C4-2B (cell line): ENCODE results near the gene TEX35.

Experiments
- H3K27ac ChIP-seq: fragments of 450-650 bp; 2 replicates; pipeline ENCODE4 v1.5.1; 2017
- CTCF ChIP-seq: fragments of 450-650 bp; conservative IDR thresholded peaks from 2 replicates; pipeline ENCODE4 v1.5.1; 2017; ENCODE audit warnings: mild to moderate bottlenecking
- ZFX ChIP-seq: fragments of 450-650 bp; IDR thresholded peaks from 2 replicates; pipeline ENCODE4 v1.6.1; 2017

TEX35 gene

GRCh38 chr1:178493301-178493741 lies 19.6 kb upstream of the TEX35 start:
- TF ChIP-seq CTCF (no peak), ZFX (no peak)
- H3K27ac ChIP-seq = no peak overlapping the region

- TF ChIP-seq CTCF (no peak), ZFX (no peak)
Observed at GRCh38 chr1:178494569-178494971, 18.3 kb upstream of the TEX35 start.

GRCh38 chr1:178495158-178495557 lies 17.8 kb upstream of the TEX35 start:
- TF ChIP-seq CTCF (no peak), ZFX (no peak)
- no peak overlapping the region for H3K27ac ChIP-seq

More at GRCh38 chr1:178494569-178494971, 18.3 kb upstream of the TEX35 start:
- H3K27ac ChIP-seq = no peak overlapping the region

- TF ChIP-seq ZFX (no peak), CTCF (no peak)
- no peak overlapping the region for H3K27ac ChIP-seq
Observed at GRCh38 chr1:178495741-178496409, 17.0 kb upstream of the TEX35 start.

GRCh38 chr1:178496410-178497135 lies 16.3 kb upstream of the TEX35 start, which contains the start of gene CLEC20A:
Gene CLEC20A, minus strand, starts transcription at chr1:178496964. Its CDS starts 25 bp downstream, at chr1:178496939.
- TF ChIP-seq CTCF (no peak), ZFX (no peak)
- no peak within 1 kb of the TSS for H3K27ac ChIP-seq

- no peak overlapping the region for H3K27ac ChIP-seq
- TF ChIP-seq ZFX (no peak), CTCF (no peak)
Observed at GRCh38 chr1:178497903-178498478, 14.9 kb upstream of the TEX35 start.

GRCh38 chr1:178498896-178499675 lies 13.8 kb upstream of the TEX35 start:
- no peak for TF ChIP-seq CTCF
- no peak for TF ChIP-seq ZFX
- no peak overlapping the region for H3K27ac ChIP-seq
